Measurements from ENCODE around the gene TAGLN. TPM values are rescaled to one million over a fixed set of nuclear protein-coding genes. Genes with fewer than 3 reads are reported as not detected.

Gene TAGLN
- total and polyA plus RNA-seq, 2 donors (not counting 1 experiment from before 2014, with no cell fraction given), result 17.9 to 51.8 TPM

GRCh38 chr11:117220568-117220967, 21.4 kb downstream of the TAGLN start:
- H3K27ac Mint-ChIP-seq, result no peak overlapping the region
- ChIA-PET CTCF (interaction anchor here (19.9 kb wide), 1 partner anchor 42 kb away, joined by 309 read pairs; the partner anchor contains the start of gene SIDT2), POLR2A (interaction anchor here (0.6 to 1.4 kb wide), 3 partner anchors 40 to 71 kb away, joined by 3 to 5 read pairs (median 3); partner anchors contain the start of gene SIDT2)
- Histone ChIP-seq H3K9me3 (ENCODE audit: control extremely low read depth in 1 of 3, control insufficient read depth in 2 of 3, insufficient read depth in 1 of 3, low read length in 2 of 3) (no peaks in the 10 kb centered on the region), H3K9ac (ENCODE audit: low read length) (no peak overlapping the region), H3K27ac (ENCODE audit: low read length in 2 of 2) (no peak overlapping the region), H4K20me1 (ENCODE audit: control insufficient read depth, insufficient read depth, low read length, poor library complexity, severe bottlenecking) (peaks cover 22% of the 10 kb centered on the region), H3K4me1 (ENCODE audit: control insufficient read depth in 2 of 2, insufficient read depth in 2 of 2, low read length in 2 of 2) (no peaks in the 10 kb centered on the region), H3K4me2 (replicated peaks; ENCODE audit: low read depth, low read length, poor library complexity, severe bottlenecking) (no peak overlapping the region), H3K27me3 (replicated peaks in 1 of 4; ENCODE audit: control extremely low read depth in 1 of 4, control insufficient read depth in 3 of 4, insufficient read depth in 4 of 4, low read length in 3 of 4) (no peaks in the 10 kb centered on the region), H3K79me2 (ENCODE audit: control insufficient read depth, insufficient read depth, low read length) (peaks cover 50% of the 10 kb centered on the region), H3K36me3 (replicated peaks in 1 of 2; ENCODE audit: control extremely low read depth in 1 of 2, control insufficient read depth in 1 of 2, extremely low read depth in 1 of 2, insufficient read depth in 2 of 2, low read length in 1 of 2) (peaks cover 7 to 96% of the 10 kb centered on the region in 2 experiments), H2AFZ (ENCODE audit: insufficient read depth, low read depth, low read length, poor library complexity, severe bottlenecking) (no peak overlapping the region), H3K4me3 (ENCODE audit: control extremely low read depth in 1 of 5, extremely low read depth in 1 of 5, insufficient read depth in 1 of 5, low read depth in 2 of 5, low read length in 4 of 5) (no peak overlapping the region)
- intact Hi-C loops (cut with micrococcal nuclease), result no loop called here
- no peak overlapping the region for H3K4me3 Mint-ChIP-seq
- no peaks in the 10 kb centered on the region for H3K27me3 Mint-ChIP-seq
- peaks cover 4% of the 10 kb centered on the region for H3K4me1 Mint-ChIP-seq
- ATAC-seq (ENCODE audit: low read depth), result no peak
- H3K9me3 Mint-ChIP-seq (ENCODE audit: insufficient read depth), result no peaks in the 10 kb centered on the region
- no peak for DNase-seq
- TF ChIP-seq CTCF (IDR thresholded peaks at IDR 0.05), result no peak
- no peak for TF ChIP-seq EZH2 (IDR thresholded peaks at IDR 0.05; ENCODE audit: borderline replicate concordance, insufficient read depth, low read depth, low read length, poor library complexity, severe bottlenecking)
- 98% methylated on average over 9 of the region's 9 CpGs for WGBS (ENCODE audit: insufficient coverage)

GRCh38 chr11:117220999-117221774, 22.0 kb downstream of the TAGLN start:
- Mint-ChIP-seq H3K4me3 (no peak overlapping the region), H3K4me1 (peaks cover 4% of the 10 kb centered on the region), H3K9me3 (ENCODE audit: insufficient read depth) (no peaks in the 10 kb centered on the region), H3K27me3 (no peaks in the 10 kb centered on the region), H3K27ac (no peak overlapping the region)
- Histone ChIP-seq H3K9ac (ENCODE audit: low read length) (no peak overlapping the region), H3K79me2 (ENCODE audit: control insufficient read depth, insufficient read depth, low read length) (peaks cover 55% of the 10 kb centered on the region), H3K27me3 (replicated peaks in 1 of 4; ENCODE audit: control extremely low read depth in 1 of 4, control insufficient read depth in 3 of 4, insufficient read depth in 4 of 4, low read length in 3 of 4) (no peaks in the 10 kb centered on the region), H3K9me3 (ENCODE audit: control extremely low read depth in 1 of 3, control insufficient read depth in 2 of 3, insufficient read depth in 1 of 3, low read length in 2 of 3) (no peaks in the 10 kb centered on the region), H3K4me2 (replicated peaks; ENCODE audit: low read depth, low read length, poor library complexity, severe bottlenecking) (no peak overlapping the region), H2AFZ (ENCODE audit: insufficient read depth, low read depth, low read length, poor library complexity, severe bottlenecking) (no peak overlapping the region), H3K27ac (ENCODE audit: low read length in 2 of 2) (no peak overlapping the region), H4K20me1 (ENCODE audit: control insufficient read depth, insufficient read depth, low read length, poor library complexity, severe bottlenecking) (peaks cover 22% of the 10 kb centered on the region), H3K4me3 (ENCODE audit: control extremely low read depth in 1 of 5, extremely low read depth in 1 of 5, insufficient read depth in 1 of 5, low read depth in 2 of 5, low read length in 4 of 5) (no peak overlapping the region), H3K4me1 (ENCODE audit: control insufficient read depth in 2 of 2, insufficient read depth in 2 of 2, low read length in 2 of 2) (peaks cover 0 to 1% of the 10 kb centered on the region in 2 donors), H3K36me3 (replicated peaks in 1 of 2; ENCODE audit: control extremely low read depth in 1 of 2, control insufficient read depth in 1 of 2, extremely low read depth in 1 of 2, insufficient read depth in 2 of 2, low read length in 1 of 2) (peaks cover 7 to 96% of the 10 kb centered on the region in 2 experiments)
- no peak for TF ChIP-seq CTCF (IDR thresholded peaks at IDR 0.05)
- no peak for TF ChIP-seq EZH2 (IDR thresholded peaks at IDR 0.05; ENCODE audit: borderline replicate concordance, insufficient read depth, low read depth, low read length, poor library complexity, severe bottlenecking)
- ChIA-PET POLR2A (interaction anchor here (1.0 to 1.4 kb wide), 2 partner anchors 40 to 42 kb away, joined by 3 to 5 read pairs; partner anchors contain the start of gene SIDT2), CTCF (interaction anchor here (1.2 to 19.9 kb wide), 3 partner anchors 9 to 115 kb away, joined by 6 to 309 read pairs (median 7); partner anchors contain the start of gene SIDT2)
- intact Hi-C loops (cut with micrococcal nuclease), result no loop called here
- ATAC-seq (ENCODE audit: low read depth) (no peak), DNase-seq (no peak)
- WGBS (ENCODE audit: insufficient coverage), result 95% methylated on average over 6 of the region's 7 CpGs

Measured in B cell (primary cell).